Common myeloid progenitor, CD34-positive (primary cell): Measurements from ENCODE around the gene RPL27A.

Experiments
- CTCF ChIA-PET: fragments of 350-600 bp; sonication (Branson Sonifier 250); formaldehyde crosslinking; loops from one replicate; lab custom pipeline; 2021; ENCODE audit warnings: antibody characterized with exemption; lab: Charles Lee
- POLR2A ChIA-PET: fragments of 350-600 bp; sonication (Branson Sonifier 250); formaldehyde crosslinking; loops from one replicate; lab custom pipeline; 2021; ENCODE audit warnings: antibody characterized with exemption; lab: Charles Lee
- DNase-seq, 3 donors: peaks; one replicate each; pipeline versions ENCODE4 v3.0.0 to v3.0.0-alpha.2; 2013
- H3K27ac ChIP-seq, 2 experiments: 1 replicate in 1 of 2; 2 replicates in 1 of 2; pipeline ENCODE4 v1.7.0; 2013; ENCODE audit warnings: inconsistent platforms in 2 of 2, low read length in 2 of 2, mild to moderate bottlenecking in 2 of 2, low read depth in 1 of 2, moderate library complexity in 1 of 2; ENCODE audit not compliant: severe bottlenecking in 2 of 2, insufficient read depth in 1 of 2, poor library complexity in 1 of 2
- H3K27me3 ChIP-seq, 5 experiments: replicated peaks in 2 of 5; 1 replicate in 3 of 5; 2 replicates in 2 of 5; pipeline versions ENCODE4 v1.6.1 to v1.7.0; 2013; ENCODE audit warnings: low read length in 4 of 5, mild to moderate bottlenecking in 2 of 5, moderate library complexity in 2 of 5, inconsistent platforms in 1 of 5; ENCODE audit not compliant: insufficient read depth in 5 of 5, control insufficient read depth in 4 of 5
- H3K36me3 ChIP-seq, 4 experiments: 1 replicate in 2 of 4; 2 replicates in 2 of 4; pipeline versions ENCODE4 v1.6.1 to v1.7.0; 2013; ENCODE audit warnings: low read length in 3 of 4, control low read depth in 1 of 4, mild to moderate bottlenecking in 1 of 4; ENCODE audit not compliant: control insufficient read depth in 4 of 4, insufficient read depth in 4 of 4
- H3K4me1 ChIP-seq, 4 experiments: 1 replicate in 3 of 4; 2 replicates in 1 of 4; pipeline versions ENCODE4 v1.6.1 to v1.7.1; 2013; ENCODE audit warnings: low read length in 3 of 4, mild to moderate bottlenecking in 3 of 4, control low read depth in 1 of 4, inconsistent platforms in 1 of 4, moderate library complexity in 1 of 4; ENCODE audit not compliant: control insufficient read depth in 4 of 4, insufficient read depth in 4 of 4; ENCODE audit errors: control extremely low read depth in 1 of 4
- H3K4me3 ChIP-seq, 7 experiments: 1 replicate in 4 of 7; 2 replicates in 3 of 7; pipeline versions ENCODE4 v1.5.1 to v1.7.0; 2013; ENCODE audit warnings: mild to moderate bottlenecking in 7 of 7, low read length in 6 of 7, moderate library complexity in 6 of 7, inconsistent platforms in 2 of 7, low read depth in 2 of 7, control low read depth in 1 of 7; ENCODE audit not compliant: insufficient read depth in 4 of 7, control insufficient read depth in 1 of 7; ENCODE audit errors: extremely low read depth in 1 of 7
- H3K9me3 ChIP-seq, 5 experiments: 1 replicate in 4 of 5; 2 replicates in 1 of 5; pipeline versions ENCODE4 v1.6.1 to v1.7.1; 2013; ENCODE audit warnings: low read length in 4 of 5, mild to moderate bottlenecking in 2 of 5, inconsistent platforms in 1 of 5, low read depth in 1 of 5, moderate library complexity in 1 of 5; ENCODE audit not compliant: control insufficient read depth in 4 of 5, insufficient read depth in 2 of 5; ENCODE audit errors: control extremely low read depth in 1 of 5
- WGBS: methylation state at CpG from one replicate; pipeline ENCODE4 v1.1.5; 2013; ENCODE audit not compliant: insufficient coverage; 5-methylcytosine and 5-hydroxymethylcytosine counted together

The RPL27A gene

GRCh38 chr11:8690374-8691342 is 8.1 kb downstream of the RPL27A start:
- Histone ChIP-seq H3K27ac (no peak overlapping the region), H3K9me3 (no peaks in the 10 kb centered on the region), H3K36me3 (peaks cover 3 to 19% (median 13%) of the 10 kb centered on the region in 4 experiments), H3K4me1 (peaks cover 10 to 29% (median 17%) of the 10 kb centered on the region in 4 experiments), H3K4me3 (no peak overlapping the region), H3K27me3 (no peaks in the 10 kb centered on the region)
- WGBS: 100% methylated on average over 1 of the region's 4 CpGs
- ChIA-PET POLR2A (no interaction called here), CTCF (no interaction called here)
- no peak for DNase-seq

GRCh38 chr11:8691601-8692000 is 9.0 kb downstream of the RPL27A start:
- no peaks in the 10 kb centered on the region for H3K27me3 ChIP-seq
- ChIA-PET CTCF (no interaction called here), POLR2A (no interaction called here)
- no peaks in the 10 kb centered on the region for H3K9me3 ChIP-seq
- H3K27ac ChIP-seq: no peak overlapping the region
- peaks cover 3 to 15% (median 5%) of the 10 kb centered on the region in 4 experiments for H3K36me3 ChIP-seq
- H3K4me1 ChIP-seq: peaks cover 10 to 29% (median 17%) of the 10 kb centered on the region in 4 experiments
- H3K4me3 ChIP-seq: no peak overlapping the region
- WGBS: 93% methylated on average over 4 of the region's 6 CpGs
- DNase-seq: no peak

DNA sequence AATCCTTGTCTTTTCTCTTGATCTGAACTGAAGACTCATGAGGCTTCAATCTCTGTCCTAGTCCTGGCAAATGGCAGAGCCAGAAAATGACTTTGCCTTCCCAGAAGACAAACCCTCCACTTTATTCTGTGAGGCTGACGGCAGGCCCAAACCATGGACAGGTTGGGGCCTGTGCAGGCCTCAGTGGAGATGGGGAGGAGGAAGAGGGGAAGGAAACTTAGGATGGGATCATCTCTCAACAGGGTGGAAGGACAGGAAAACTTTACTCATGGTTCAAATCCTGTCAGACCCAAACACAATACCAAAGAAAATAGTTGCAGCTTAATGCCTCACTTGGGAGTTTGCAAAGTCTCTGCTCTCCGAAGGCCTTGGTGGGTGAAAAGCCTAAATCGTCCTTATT is 9.8 kb downstream of the RPL27A start:
- Histone ChIP-seq H3K4me3 (no peak overlapping the region), H3K27ac (no peak overlapping the region), H3K9me3 (no peaks in the 10 kb centered on the region), H3K27me3 (no peaks in the 10 kb centered on the region), H3K36me3 (peaks cover 0 to 8% (median under 1%) of the 10 kb centered on the region in 4 experiments), H3K4me1 (peaks cover 10 to 22% (median 17%) of the 10 kb centered on the region in 4 experiments)
- WGBS: 56% methylated on average over 2 of the region's 3 CpGs
- POLR2A ChIA-PET: no interaction called here
- CTCF ChIA-PET: no interaction called here
- no peak for DNase-seq

DNA sequence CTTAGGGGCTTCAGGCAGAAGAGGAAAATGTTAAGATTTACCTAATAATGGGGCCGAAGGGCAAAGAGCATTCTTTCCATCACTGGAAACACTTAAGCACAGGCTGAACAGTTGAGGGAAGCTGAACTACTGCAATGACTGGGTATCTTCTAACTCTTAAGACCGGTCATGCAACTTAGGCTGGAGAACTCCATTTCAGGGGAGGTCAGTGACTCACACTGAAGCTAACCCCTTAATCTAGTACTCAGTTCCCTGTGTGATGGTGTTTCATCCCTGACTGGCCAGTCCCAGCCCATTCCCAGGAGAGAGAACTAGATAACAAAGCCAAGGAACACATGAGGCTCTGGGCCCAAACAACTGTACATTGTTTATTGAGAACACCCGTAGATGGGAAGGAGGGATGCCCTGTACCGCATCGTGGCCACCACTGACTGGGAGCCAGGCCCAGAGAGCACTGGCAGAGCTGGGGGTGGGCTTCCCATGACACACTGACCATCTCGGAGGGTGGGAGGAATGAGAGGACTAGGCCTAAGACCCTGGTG is 10.5 kb downstream of the RPL27A start:
- peaks cover 0 to 8% (median under 1%) of the 10 kb centered on the region in 4 experiments for H3K36me3 ChIP-seq

DNA sequence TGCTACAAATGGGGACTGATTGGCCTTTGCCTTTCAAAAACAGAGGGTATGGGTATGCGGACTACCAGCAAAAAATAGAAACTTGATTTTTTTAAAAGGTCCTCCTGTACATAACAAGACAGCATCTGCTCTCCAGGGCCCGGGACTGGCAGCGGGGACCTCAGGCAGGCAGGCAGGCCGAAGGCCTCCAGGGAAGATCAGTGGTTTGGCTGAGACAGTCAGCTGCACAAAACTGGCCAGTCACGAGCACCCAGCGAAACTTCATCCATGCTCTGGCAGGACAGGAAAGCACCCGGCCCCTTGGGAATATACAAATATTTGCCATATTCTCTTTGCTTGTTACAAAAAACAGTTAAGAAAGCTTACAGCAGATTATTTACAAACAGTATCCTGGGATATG is 11.0 kb downstream of the RPL27A start:
- Histone ChIP-seq H3K27ac (no peak overlapping the region), H3K4me3 (no peak overlapping the region), H3K9me3 (no peaks in the 10 kb centered on the region), H3K36me3 (peaks cover 0 to 8% (median under 1%) of the 10 kb centered on the region in 4 experiments), H3K27me3 (no peaks in the 10 kb centered on the region), H3K4me1 (peaks cover 3 to 14% (median 8%) of the 10 kb centered on the region in 4 experiments)
- no peak for DNase-seq
- CTCF ChIA-PET: interaction anchor here (1.2 kb wide), 1 partner anchor 384 kb away, joined by 3 read pairs; no protein-coding TSS in a partner anchor
- POLR2A ChIA-PET: interaction anchor here (0.6 kb wide), 1 partner anchor 89 kb away, joined by 3 read pairs; no protein-coding TSS in a partner anchor
- WGBS: 97% methylated on average over 3 of the region's 7 CpGs

More for the DNA sequence above, 10.5 kb downstream of the RPL27A start:
- no peaks in the 10 kb centered on the region for H3K27me3 ChIP-seq
- no peak overlapping the region for H3K27ac ChIP-seq
- H3K4me3 ChIP-seq: no peak overlapping the region
- DNase-seq: no peak
- H3K9me3 ChIP-seq: no peaks in the 10 kb centered on the region
- ChIA-PET POLR2A (interaction anchor here (0.6 kb wide), 1 partner anchor 90 kb away, joined by 3 read pairs; no protein-coding TSS in a partner anchor), CTCF (interaction anchor here (1.2 kb wide), 1 partner anchor 384 kb away, joined by 3 read pairs; no protein-coding TSS in a partner anchor)
- 100% methylated on average over 6 of the region's 6 CpGs for WGBS
- peaks cover 7 to 18% (median 12%) of the 10 kb centered on the region in 4 experiments for H3K4me1 ChIP-seq

- H3K27me3 ChIP-seq: no peaks in the 10 kb centered on the region
- H3K9me3 ChIP-seq: no peaks in the 10 kb centered on the region
- POLR2A ChIA-PET: no interaction called here
- H3K4me3 ChIP-seq: no peak overlapping the region
- peaks cover 2 to 8% (median 4%) of the 10 kb centered on the region in 4 experiments for H3K4me1 ChIP-seq
- no peak overlapping the region for H3K27ac ChIP-seq
- WGBS: 100% methylated on average over 3 of the region's 5 CpGs
- H3K36me3 ChIP-seq: peaks cover 0 to 8% (median under 1%) of the 10 kb centered on the region in 4 experiments
- DNase-seq: no peak
- CTCF ChIA-PET: interaction anchor here (1.2 kb wide), 1 partner anchor 383 kb away, joined by 3 read pairs; no protein-coding TSS in a partner anchor
Measured at GRCh38 chr11:8694137-8694536, 11.5 kb downstream of the RPL27A start.
